Tibial nerve (tissue), 4 donors: ENCODE measurements around the gene SLC9A9.

Experiments used
- EP300 ChIP-seq, 2 donors: sonication (generic); formaldehyde crosslinking; IDR thresholded peaks; one replicate each; pipeline ENCODE4 v1.6.1; 2017; ENCODE audit warnings: antibody characterized with exemption in 2 of 2, mild to moderate bottlenecking in 1 of 2
- POLR2A ChIP-seq, 2 donors: fragments of 450-650 bp; IDR thresholded peaks; one replicate each; pipeline ENCODE4 v1.6.1; 2017; ENCODE audit warnings: antibody characterized with exemption in 2 of 2, mild to moderate bottlenecking in 2 of 2, moderate library complexity in 2 of 2
- TF ChIP-seq, protein P1 (sequence below), 5 experiments: fragments of 200-600 bp in 3 of 5; fragments of 450-650 bp in 2 of 5; sonication (generic) in 3 of 5; IDR thresholded peaks; one replicate each; pipeline ENCODE4 v1.5.1; 2016 to 2019; ENCODE audit warnings: antibody characterized with exemption in 5 of 5, mild to moderate bottlenecking in 3 of 5, moderate library complexity in 2 of 5

DNA sequence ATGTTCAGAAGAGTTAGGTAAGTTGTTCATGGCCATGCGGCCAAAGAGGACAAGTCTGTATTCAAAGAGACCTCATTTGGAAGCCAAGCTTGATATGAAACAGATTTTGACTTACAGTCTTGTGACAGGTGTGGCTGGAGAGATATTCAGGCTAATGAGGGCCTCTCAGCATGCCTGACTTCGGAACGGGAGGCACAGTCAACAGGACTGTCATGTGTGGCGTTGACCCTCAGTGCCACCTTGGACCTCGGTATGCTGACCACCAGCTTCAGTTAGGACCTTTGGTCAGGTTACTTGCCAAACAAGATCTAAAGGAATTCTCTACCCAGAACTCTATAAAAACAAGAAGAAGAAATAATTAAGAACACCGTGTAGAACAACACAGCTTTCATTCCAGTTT is 604.6 kb downstream of the SLC9A9 start:
- TF ChIP-seq, protein P1, sequence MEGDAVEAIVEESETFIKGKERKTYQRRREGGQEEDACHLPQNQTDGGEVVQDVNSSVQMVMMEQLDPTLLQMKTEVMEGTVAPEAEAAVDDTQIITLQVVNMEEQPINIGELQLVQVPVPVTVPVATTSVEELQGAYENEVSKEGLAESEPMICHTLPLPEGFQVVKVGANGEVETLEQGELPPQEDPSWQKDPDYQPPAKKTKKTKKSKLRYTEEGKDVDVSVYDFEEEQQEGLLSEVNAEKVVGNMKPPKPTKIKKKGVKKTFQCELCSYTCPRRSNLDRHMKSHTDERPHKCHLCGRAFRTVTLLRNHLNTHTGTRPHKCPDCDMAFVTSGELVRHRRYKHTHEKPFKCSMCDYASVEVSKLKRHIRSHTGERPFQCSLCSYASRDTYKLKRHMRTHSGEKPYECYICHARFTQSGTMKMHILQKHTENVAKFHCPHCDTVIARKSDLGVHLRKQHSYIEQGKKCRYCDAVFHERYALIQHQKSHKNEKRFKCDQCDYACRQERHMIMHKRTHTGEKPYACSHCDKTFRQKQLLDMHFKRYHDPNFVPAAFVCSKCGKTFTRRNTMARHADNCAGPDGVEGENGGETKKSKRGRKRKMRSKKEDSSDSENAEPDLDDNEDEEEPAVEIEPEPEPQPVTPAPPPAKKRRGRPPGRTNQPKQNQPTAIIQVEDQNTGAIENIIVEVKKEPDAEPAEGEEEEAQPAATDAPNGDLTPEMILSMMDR (IDR thresholded peaks at IDR 0.05) = no peak
- TF ChIP-seq POLR2A (IDR thresholded peaks at IDR 0.05) (no peak), EP300 (IDR thresholded peaks at IDR 0.05) (no peak)
